HepG2 (cell line): ENCODE measurements around the gene EIF4G1. TPM values are rescaled to one million over a fixed set of nuclear protein-coding genes. Genes with fewer than 3 reads are reported as not detected.

Experiments
- ATAC-seq: fragments of 200-7000 bp; cut with Tn5 transposase; 3 replicates; pipeline ENCODE4 v1.9.1; 2020; ENCODE audit warnings: mild to moderate bottlenecking, moderate library complexity
- BruUV-seq: library from RNA; stranded (reverse); fragments of 400-500 nt; replicated peaks from 2 replicates; lab custom pipeline; 2021; lab: Mats Ljungman, UMichigan
- CTCF ChIA-PET: fragments of 300-600 bp; formaldehyde crosslinking; extraction: SDS; loops from one replicate; lab custom pipeline; 2021; ENCODE audit warnings: low total read pairs, inconsistent platforms, low intra/inter-chr PET ratio; lab: Yijun Ruan, JAX
- POLR2A ChIA-PET: fragments of 350-600 bp; sonication (Branson Sonifier 250); formaldehyde crosslinking; loops from one replicate; lab custom pipeline; 2020; ENCODE audit warnings: antibody characterized with exemption, inconsistent platforms; lab: Yijun Ruan, JAX
- DNase-seq: peaks from one replicate; pipeline ENCODE4 v3.0.0-alpha.2; 2015; ENCODE audit warnings: low spot score
- FAIRE-seq: peaks from 3 replicates; lab custom pipeline; 2011; peaks lifted over from hg19 to GRCh38; lab: Jason Lieb, UNC
- H2AFZ ChIP-seq: one replicate; pipeline ENCODE4 v1.6.1; 2011; ENCODE audit warnings: low read length, inconsistent platforms
- H3K27ac ChIP-seq: fragments of 300-600 bp; 3 replicates; pipeline ENCODE4 v1.8.0; 2011; ENCODE audit warnings: mixed run types, mild to moderate bottlenecking, mixed read lengths, low read length, inconsistent platforms; ENCODE audit not compliant: insufficient read depth; ENCODE audit errors: extremely low read length
- H3K27me3 ChIP-seq, 2 experiments: fragments of 200-600 bp in 1 of 2; 2 replicates in 1 of 2; 3 replicates in 1 of 2; pipeline versions ENCODE4 v1.6.0 to v1.8.0; 2011; ENCODE audit warnings: low read length in 2 of 2, mild to moderate bottlenecking in 2 of 2, moderate library complexity in 2 of 2, inconsistent platforms in 1 of 2; ENCODE audit not compliant: insufficient read depth in 2 of 2, control insufficient read depth in 1 of 2
- H3K36me3 ChIP-seq, 2 experiments: fragments of 200-600 bp in 1 of 2; replicated peaks in 1 of 2; 2 replicates in 1 of 2; 3 replicates in 1 of 2; pipeline versions ENCODE4 v1.5.1 to v1.8.0; 2011; ENCODE audit warnings: low read length in 2 of 2, inconsistent platforms in 1 of 2; ENCODE audit not compliant: insufficient read depth in 2 of 2, control insufficient read depth in 1 of 2
- H3K4me1 ChIP-seq: 2 replicates; pipeline ENCODE4 v1.5.1; 2012; ENCODE audit warnings: low read length, inconsistent platforms; ENCODE audit not compliant: insufficient read depth
- H3K4me2 ChIP-seq: 2 replicates; pipeline ENCODE4 v1.6.0; 2011; ENCODE audit warnings: low read depth, low read length, inconsistent platforms
- H3K4me3 ChIP-seq, 3 experiments: fragments of 200-600 bp in 1 of 3; sonication (generic), shearing (Covaris generic) in 1 of 3; replicated peaks in 1 of 3; 2 replicates each; pipeline ENCODE4 v1.5.1; 2011 to 2016; ENCODE audit warnings: low read length in 3 of 3, inconsistent platforms in 2 of 3, low read depth in 2 of 3, mild to moderate bottlenecking in 2 of 3, control low read depth in 1 of 3, mixed read lengths in 1 of 3; ENCODE audit not compliant: insufficient read depth in 1 of 3
- H3K79me2 ChIP-seq: one replicate; pipeline ENCODE4 v1.6.1; 2011; ENCODE audit warnings: low read length, inconsistent platforms; ENCODE audit not compliant: insufficient read depth
- H3K9ac ChIP-seq: 2 replicates; pipeline ENCODE4 v1.6.0; 2011; ENCODE audit warnings: mild to moderate bottlenecking, low read depth, low read length, inconsistent platforms; ENCODE audit not compliant: insufficient read depth
- H3K9me3 ChIP-seq: 2 replicates; pipeline ENCODE4 v1.5.1; 2012; ENCODE audit warnings: mild to moderate bottlenecking, low read length
- H4K20me1 ChIP-seq: 2 replicates; pipeline ENCODE4 v1.6.0; 2011; ENCODE audit warnings: inconsistent platforms, mild to moderate bottlenecking, low read length, moderate library complexity; ENCODE audit not compliant: insufficient read depth
- AGO2 ChIP-seq: fragments of 200-400 bp; formaldehyde crosslinking; optimal IDR thresholded peaks from 2 replicates; pipeline ENCODE3; 2017; ENCODE audit warnings: mild to moderate bottlenecking, low read depth, low read length, moderate library complexity
- GABPA ChIP-seq, 2 experiments: IDR thresholded peaks; 2 replicates each; pipeline ENCODE4 v1.6.1; 2011 to 2016; ENCODE audit warnings: low read depth in 2 of 2, low read length in 1 of 2, missing biosample characterization in 1 of 2, missing genetic modification characterization in 1 of 2
- MYPOP ChIP-seq: sonication (generic); formaldehyde crosslinking; IDR thresholded peaks from 2 replicates; pipeline ENCODE4 v1.8.1; 2023; ENCODE audit warnings: mild to moderate bottlenecking, moderate library complexity, missing genetic modification reagents
- NONO ChIP-seq, 2 experiments: fragments of 450-650 bp in 1 of 2; sonication (generic) in 1 of 2; formaldehyde crosslinking in 1 of 2; IDR thresholded peaks in 1 of 2; conservative IDR thresholded peaks in 1 of 2; 2 replicates each; pipeline versions ENCODE4 v1.6.1 to v1.8.0; 2017 to 2022; ENCODE audit warnings: mild to moderate bottlenecking in 1 of 2, missing genetic modification reagents in 1 of 2, moderate library complexity in 1 of 2
- ZNF432 ChIP-seq: sonication (generic); formaldehyde crosslinking; IDR thresholded peaks from 2 replicates; pipeline ENCODE4 v1.5.0; 2020; ENCODE audit warnings: missing genetic modification reagents, mild to moderate bottlenecking, borderline replicate concordance
- ZNF549 ChIP-seq: sonication (generic); formaldehyde crosslinking; IDR thresholded peaks from 2 replicates; pipeline ENCODE4 v1.5.0; 2020; ENCODE audit warnings: missing genetic modification reagents
- ZNF775 ChIP-seq: sonication (generic); formaldehyde crosslinking; IDR thresholded peaks from 2 replicates; pipeline ENCODE4 v1.4.0; 2020; ENCODE audit warnings: missing genetic modification reagents, mild to moderate bottlenecking, moderate library complexity, borderline replicate concordance
- WGBS: methylation state at CpG from one replicate; pipeline ENCODE4 v1.1.6; 2017; ENCODE audit warnings: low lambda C conversion rate; 5-methylcytosine and 5-hydroxymethylcytosine counted together
- in situ Hi-C: cut with HindIII; loops from 2 replicates; pipeline ENCODE4 v1.10.0; 2017; ENCODE audit warnings: low pct_unique_long_range_greater_than_20kb; ENCODE audit not compliant: extremely low pct_ligation_motif_present
- intact Hi-C: fragments of 100-400 bp; cut with micrococcal nuclease; formaldehyde crosslinking; loops from one replicate; pipeline ENCODE4 v1.10.0; 2022; ENCODE audit not compliant: unreplicated experiment
- polyA plus RNA-seq, 8 experiments: library from polyadenylated mRNA; depleted of rRNA in 3 of 8; stranded (reverse) in 7 of 8; unstranded in 1 of 8; fragments of >200 nt; fragmentation: Illumina TruSeq in 4 of 8; extraction: Trizol in 4 of 8; gene quantifications; 2 replicates each; pipeline versions ENCODE4 v1.2.1 to v1.2.3, GENCODE V29; 2011 to 2016; ENCODE audit warnings: low read depth in 4 of 8, missing spikeins in 1 of 8, mixed read lengths in 1 of 8; ENCODE audit not compliant: insufficient read depth in 1 of 8
- total RNA-seq, 5 experiments: library from RNA; depleted of rRNA; stranded (reverse); fragments of >200 nt; fragmentation: Illumina TruSeq; extraction: Trizol; gene quantifications; 2 replicates each; pipeline ENCODE4 v1.2.3, GENCODE V29; 2016; ENCODE audit warnings: low read depth in 1 of 5

EIF4G1 gene
- total and polyA plus RNA-seq, 2 of the 13 experiments (the other 11 are each of a cell fraction or from before 2014, with no cell fraction given) = 208 to 213 TPM

- TF ChIP-seq GABPA (IDR thresholded peaks at IDR 0.05; ENCODE audit: low read depth, low read length) (no peak), GABPA (CRISPR knock-in tag; IDR thresholded peaks at IDR 0.05; ENCODE audit: low read depth) (no peak), NONO (IDR thresholded peaks at IDR 0.05) (no peak), NONO (CRISPR knock-in tag; conservative IDR thresholded peaks at IDR 0.05) (no peak), ZNF775 (CRISPR knock-in tag) (no peak), MYPOP (CRISPR knock-in tag) (no peak)
Observed at GRCh38 chr3:184337981-184338380, 23.6 kb downstream of the EIF4G1 start (continued).

- in situ Hi-C loops = no loop called here
- Histone ChIP-seq H4K20me1 (peaks cover 19% of the 10 kb centered on the region; the same call in 1 of the 2 replicates), H3K4me3 (no peak overlapping the region), H3K36me3 (peaks cover 12 to 26% of the 10 kb centered on the region in 2 experiments; a peak in 4 of 5 replicates), H3K27me3 (no peaks in the 10 kb centered on the region; a peak in 1 of 5 replicates), H3K9me3 (no peaks in the 10 kb centered on the region), H3K27ac (no peak overlapping the region), H3K4me1 (peaks cover 18% of the 10 kb centered on the region), H2AFZ (no peak overlapping the region), H3K9ac (no peak overlapping the region), H3K79me2 (peaks cover 14% of the 10 kb centered on the region), H3K4me2 (no peak overlapping the region)
- 94% methylated on average over 30 of the region's 37 CpGs for WGBS
- no peak for DNase-seq
- no peak for ATAC-seq
- TF ChIP-seq ZNF432 (CRISPR knock-in tag) = no peak
- peak; percentile 51 for TF ChIP-seq AGO2
- no peak for TF ChIP-seq ZNF549 (CRISPR knock-in tag)
- no TSS peak for BruUV-seq
- ChIA-PET CTCF (no interaction called here), POLR2A (interaction anchor here (1.5 kb wide), 1 partner anchor 24 kb away, joined by 3 read pairs; no protein-coding TSS in a partner anchor)
- intact Hi-C loops = no loop called here
- no peak for FAIRE-seq
Observed at GRCh38 chr3:184338511-184338945, 24.1 kb downstream of the EIF4G1 start.
